Muscle layer of duodenum (tissue), 2 donors: ENCODE data around the gene GRID2IP.

Experiments
- H3K27ac ChIP-seq: one replicate; pipeline ENCODE4 v1.7.0; 2013; ENCODE audit warnings: mild to moderate bottlenecking, low read length
- H3K27me3 ChIP-seq: one replicate; pipeline ENCODE4 v1.7.0; 2013; ENCODE audit warnings: low read depth, mild to moderate bottlenecking, control low read depth, low read length
- H3K36me3 ChIP-seq, 2 donors: one replicate each; pipeline ENCODE4 v1.7.0; 2013; ENCODE audit warnings: low read length in 2 of 2, control low read depth in 1 of 2, mild to moderate bottlenecking in 1 of 2; ENCODE audit not compliant: insufficient read depth in 2 of 2, control insufficient read depth in 1 of 2
- H3K4me1 ChIP-seq, 2 donors: one replicate each; pipeline ENCODE4 v1.7.0; 2013; ENCODE audit warnings: low read length in 2 of 2, mild to moderate bottlenecking in 2 of 2, control low read depth in 1 of 2, moderate library complexity in 1 of 2; ENCODE audit not compliant: insufficient read depth in 2 of 2, control insufficient read depth in 1 of 2
- H3K4me3 ChIP-seq, 2 donors: one replicate each; pipeline ENCODE4 v1.7.0; 2013; ENCODE audit warnings: low read length in 2 of 2, low read depth in 1 of 2, mild to moderate bottlenecking in 1 of 2
- H3K9me3 ChIP-seq, 2 donors: one replicate each; pipeline ENCODE4 v1.7.0; 2013; ENCODE audit warnings: low read length in 2 of 2, control low read depth in 1 of 2, mild to moderate bottlenecking in 1 of 2; ENCODE audit not compliant: control insufficient read depth in 1 of 2
- donor health status: healthy.

GRID2IP gene

DNA sequence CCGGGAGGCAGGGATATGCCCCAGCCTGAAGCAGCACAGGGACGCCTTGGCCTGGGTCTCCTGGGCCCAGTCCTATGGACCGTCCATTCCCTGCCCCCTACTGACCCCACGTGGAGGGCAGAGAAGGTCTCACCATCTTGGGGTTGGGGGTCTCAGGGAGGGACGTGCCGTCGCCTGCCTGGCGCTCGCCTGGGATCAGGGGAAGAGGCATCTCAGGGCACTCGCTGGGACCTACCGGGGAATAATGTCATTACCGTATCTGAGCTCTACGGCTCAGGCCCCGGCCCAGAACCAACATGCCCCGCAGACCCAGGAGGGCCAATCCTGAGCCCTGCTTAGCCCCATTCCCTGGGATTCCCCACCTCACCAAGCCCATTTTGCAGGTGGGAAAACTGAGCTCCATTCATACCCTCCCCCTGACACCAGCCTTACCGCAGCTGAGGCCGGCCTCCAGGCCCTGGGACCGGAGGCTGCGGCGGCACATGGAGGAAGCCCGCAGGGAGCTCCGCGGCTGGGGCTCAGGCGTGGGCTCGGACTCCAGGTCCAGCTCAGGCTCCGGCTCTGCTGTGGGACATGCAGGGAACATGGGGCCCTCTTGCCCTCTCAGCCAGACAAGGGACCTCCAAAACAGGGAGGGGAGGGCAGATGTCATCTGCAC is 40.7 kb downstream of the GRID2IP start:
- Histone ChIP-seq H3K27me3 (no peaks in the 10 kb centered on the region), H3K4me1 (no peaks in the 10 kb centered on the region), H3K4me3 (no peak overlapping the region), H3K27ac (no peak overlapping the region), H3K9me3 (no peaks in the 10 kb centered on the region), H3K36me3 (no peaks in the 10 kb centered on the region)

GRCh38 chr7:6508950-6509349 is 42.3 kb downstream of the GRID2IP start:
- Histone ChIP-seq H3K9me3 (no peaks in the 10 kb centered on the region), H3K4me1 (peaks cover 0 to 6% of the 10 kb centered on the region in 2 donors), H3K36me3 (no peaks in the 10 kb centered on the region), H3K4me3 (no peak overlapping the region), H3K27me3 (no peaks in the 10 kb centered on the region), H3K27ac (no peak overlapping the region)

DNA sequence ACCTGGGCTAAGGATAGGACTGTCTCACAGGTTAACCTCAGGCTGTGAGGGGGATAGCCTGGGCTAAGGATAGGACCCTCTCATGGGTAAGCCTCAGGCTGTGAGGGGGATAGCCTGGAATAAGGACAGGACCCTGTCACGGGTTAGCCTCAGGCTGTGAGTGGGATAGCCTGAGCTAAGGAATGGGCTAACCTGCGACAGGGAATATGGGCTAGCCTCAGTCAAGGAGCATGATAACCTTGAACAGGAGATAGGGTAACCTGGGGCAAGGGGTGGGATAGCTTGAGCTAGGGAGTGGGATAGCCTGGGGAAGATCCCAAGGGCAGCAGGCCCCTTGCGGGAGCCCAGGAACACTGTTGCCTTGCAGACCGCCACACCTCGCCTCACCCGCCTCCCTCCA is 42.7 kb downstream of the GRID2IP start:
- H3K27ac ChIP-seq: no peak overlapping the region

DNA sequence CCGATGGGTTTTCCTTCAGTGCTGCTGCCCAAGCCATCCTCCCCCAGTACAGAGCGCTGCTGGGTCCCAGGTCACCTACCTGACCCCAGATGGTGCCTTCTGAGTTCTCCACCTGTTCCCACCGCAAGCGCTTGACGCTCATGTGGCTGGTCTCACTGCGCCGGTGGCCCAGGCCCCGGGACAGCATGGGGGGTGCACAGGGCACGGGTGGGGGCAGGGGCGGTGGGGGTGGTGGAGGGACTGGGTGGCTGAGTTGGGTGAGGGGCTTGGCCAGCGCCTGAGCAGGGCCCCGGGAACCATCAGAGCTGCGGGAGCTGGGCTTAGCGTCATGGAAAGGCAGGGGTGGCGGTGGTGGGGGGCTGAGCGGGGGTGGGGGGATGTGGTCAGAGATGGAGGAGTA is 43.4 kb downstream of the GRID2IP start:
- no peaks in the 10 kb centered on the region for H3K27me3 ChIP-seq
- no peak overlapping the region for H3K4me3 ChIP-seq
- no peaks in the 10 kb centered on the region for H3K36me3 ChIP-seq
- H3K4me1 ChIP-seq: peaks cover 0 to 6% of the 10 kb centered on the region in 2 donors
- no peaks in the 10 kb centered on the region for H3K9me3 ChIP-seq
- no peak overlapping the region for H3K27ac ChIP-seq

More for the DNA sequence above, 42.7 kb downstream of the GRID2IP start:
- no peaks in the 10 kb centered on the region for H3K36me3 ChIP-seq
- H3K9me3 ChIP-seq: no peaks in the 10 kb centered on the region
- H3K27me3 ChIP-seq: no peaks in the 10 kb centered on the region
- peaks cover 0 to 6% of the 10 kb centered on the region in 2 donors for H3K4me1 ChIP-seq
- no peak overlapping the region for H3K4me3 ChIP-seq

DNA sequence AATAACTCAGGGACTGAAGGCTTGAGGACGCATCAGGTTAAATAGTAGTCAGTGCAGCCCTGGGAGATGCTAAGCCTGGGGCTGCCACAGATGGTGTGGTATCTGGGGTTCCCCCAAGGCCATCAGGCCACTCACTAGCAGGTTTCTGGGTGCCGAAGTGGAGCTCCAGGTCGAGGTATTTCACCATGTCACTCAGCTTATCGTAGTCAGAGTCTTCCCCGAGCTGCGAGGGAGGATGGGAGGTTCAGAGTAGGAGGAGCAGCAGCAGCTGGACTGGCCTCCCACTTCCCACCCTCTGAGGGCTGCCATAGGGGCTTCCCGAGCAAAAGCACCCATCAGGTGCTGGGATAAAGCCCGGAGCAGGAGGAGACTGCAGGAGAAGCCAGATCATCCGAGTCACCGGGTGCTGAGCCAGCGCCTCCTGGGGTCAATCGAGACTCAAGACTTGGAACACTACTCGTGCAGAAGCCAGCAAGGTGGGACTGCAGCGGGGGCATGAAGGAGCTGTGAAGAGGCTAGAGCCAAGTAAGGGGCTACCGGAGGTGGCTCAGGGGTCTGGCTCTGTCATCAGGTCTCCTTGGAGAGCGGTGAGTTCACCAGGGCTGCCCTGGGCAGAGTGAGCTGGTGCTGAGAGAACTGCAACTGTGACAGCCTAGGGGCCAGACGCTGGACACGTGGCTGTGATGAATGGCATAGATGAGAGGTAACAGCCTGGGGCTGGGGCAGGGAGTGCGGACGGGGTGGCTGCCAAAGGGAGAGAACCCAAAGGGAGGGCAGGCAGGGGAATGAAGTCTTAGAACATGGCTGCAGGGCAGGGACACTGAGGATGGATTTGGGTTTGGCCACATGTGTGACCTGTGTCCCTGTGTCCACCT is 45.3 kb downstream of the GRID2IP start:
- no peak overlapping the region for H3K27ac ChIP-seq
- H3K27me3 ChIP-seq: no peaks in the 10 kb centered on the region

DNA sequence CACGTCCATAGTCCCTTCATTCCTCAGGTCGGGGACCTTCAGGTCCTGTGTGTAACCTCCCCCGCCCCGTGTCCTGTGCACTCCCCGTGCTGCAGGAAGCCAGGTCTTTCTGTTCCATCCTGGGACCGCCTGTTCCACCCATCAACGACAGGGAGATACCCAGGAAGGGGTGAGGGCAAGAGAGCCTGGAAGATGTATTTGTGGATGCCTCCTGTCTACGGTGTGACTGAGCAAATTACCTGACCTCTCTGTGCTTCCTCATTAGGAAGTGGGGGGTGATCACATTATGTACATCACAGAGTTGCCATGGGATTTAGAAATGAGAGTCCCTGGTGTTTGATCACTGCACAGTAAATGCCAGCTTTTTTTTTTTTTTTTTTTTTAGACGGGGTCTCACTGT is 46.3 kb downstream of the GRID2IP start:
- H3K4me3 ChIP-seq: peak overlapping the region; percentile 56 to 73

More for the DNA sequence above, 45.3 kb downstream of the GRID2IP start:
- Histone ChIP-seq H3K9me3 (no peaks in the 10 kb centered on the region), H3K36me3 (no peaks in the 10 kb centered on the region), H3K4me3 (no peak overlapping the region), H3K4me1 (peaks cover 0 to 6% of the 10 kb centered on the region in 2 donors)

GRCh38 chr7:6502886-6503285 is 48.4 kb downstream of the GRID2IP start:
- peaks cover 0 to 6% of the 10 kb centered on the region in 2 donors for H3K4me1 ChIP-seq
- H3K27ac ChIP-seq: no peak overlapping the region
- H3K4me3 ChIP-seq: peak overlapping the region; percentile 7 to 73
- H3K9me3 ChIP-seq: no peaks in the 10 kb centered on the region
- H3K27me3 ChIP-seq: no peaks in the 10 kb centered on the region
- H3K36me3 ChIP-seq: no peaks in the 10 kb centered on the region

More for the DNA sequence above, 46.3 kb downstream of the GRID2IP start:
- peaks cover 0 to 6% of the 10 kb centered on the region in 2 donors for H3K4me1 ChIP-seq
- H3K27me3 ChIP-seq: no peaks in the 10 kb centered on the region
- H3K36me3 ChIP-seq: no peaks in the 10 kb centered on the region
- H3K27ac ChIP-seq: peak overlapping the region; percentile 39
- no peaks in the 10 kb centered on the region for H3K9me3 ChIP-seq

GRCh38 chr7:6501586-6502564 is 49.4 kb downstream of the GRID2IP start:
- Histone ChIP-seq H3K36me3 (no peaks in the 10 kb centered on the region), H3K9me3 (no peaks in the 10 kb centered on the region), H3K27ac (no peak overlapping the region), H3K27me3 (no peaks in the 10 kb centered on the region), H3K4me1 (peaks cover 0 to 6% of the 10 kb centered on the region in 2 donors), H3K4me3 (no peak overlapping the region)

- Histone ChIP-seq H3K4me1 (peaks cover 0 to 6% of the 10 kb centered on the region in 2 donors), H3K27ac (no peak overlapping the region)
Observed at GRCh38 chr7:6500691-6501090, 50.6 kb downstream of the GRID2IP start.

GRCh38 chr7:6497994-6498393 is 53.3 kb downstream of the GRID2IP start:
- no peaks in the 10 kb centered on the region for H3K36me3 ChIP-seq
- no peak overlapping the region for H3K4me3 ChIP-seq
- no peaks in the 10 kb centered on the region for H3K27me3 ChIP-seq

More at GRCh38 chr7:6500691-6501090, 50.6 kb downstream of the GRID2IP start:
- Histone ChIP-seq H3K9me3 (no peaks in the 10 kb centered on the region), H3K4me3 (no peak overlapping the region), H3K36me3 (no peaks in the 10 kb centered on the region), H3K27me3 (no peaks in the 10 kb centered on the region)

DNA sequence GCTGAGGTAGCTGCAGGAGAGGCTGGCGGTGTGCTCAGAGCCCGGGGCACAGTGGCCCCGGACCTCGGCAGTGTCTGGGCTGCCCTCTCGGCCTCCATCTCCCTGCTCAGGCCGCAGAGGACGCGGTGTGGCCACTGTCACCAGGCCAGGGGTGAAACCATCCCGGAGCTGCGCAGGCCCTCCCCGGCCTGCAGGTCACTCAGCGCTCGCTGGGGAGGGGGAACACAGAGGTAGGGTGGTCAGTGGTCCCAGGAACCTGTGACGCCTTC is 53.7 kb downstream of the GRID2IP start:
- H3K36me3 ChIP-seq: no peaks in the 10 kb centered on the region
- no peaks in the 10 kb centered on the region for H3K9me3 ChIP-seq
- H3K4me1 ChIP-seq: no peaks in the 10 kb centered on the region
- H3K27me3 ChIP-seq: no peaks in the 10 kb centered on the region
- H3K27ac ChIP-seq: no peak overlapping the region
- H3K4me3 ChIP-seq: no peak overlapping the region

More at GRCh38 chr7:6497994-6498393, 53.3 kb downstream of the GRID2IP start:
- H3K9me3 ChIP-seq: no peaks in the 10 kb centered on the region
- H3K27ac ChIP-seq: no peak overlapping the region
- H3K4me1 ChIP-seq: no peaks in the 10 kb centered on the region
